ENCODE measurements around the gene VEZF1.

GRCh38 chr17:57965521-57966160 lies 22.4 kb downstream of the VEZF1 start:
- TF ChIP-seq CTCF (IDR thresholded peaks at IDR 0.05; ENCODE audit: low read depth, low read length), result no peak
- TF ChIP-seq EZH2phosphoT487 (IDR thresholded peaks at IDR 0.05; ENCODE audit: low read depth), result no peak

All from OCI-LY3 (cell line).